Osteoblast (primary cell): Measurements from ENCODE around the gene HPCAL1. TPM values are rescaled to one million over a fixed set of nuclear protein-coding genes. Genes with fewer than 3 reads are reported as not detected.

ENCODE experiments used
- DNase-seq: peaks from one replicate; pipeline ENCODE4 v3.0.0; 2011; ENCODE audit warnings: low spot score, mixed read lengths; ENCODE audit not compliant: insufficient read length; ENCODE audit errors: missing footprints
- H2AFZ ChIP-seq: 2 replicates; pipeline ENCODE4 v1.6.0; 2011; ENCODE audit warnings: mild to moderate bottlenecking, low read length
- H3K27ac ChIP-seq: 2 replicates; pipeline ENCODE4 v1.5.1; 2011; ENCODE audit warnings: mild to moderate bottlenecking, low read depth, low read length, moderate library complexity
- H3K27me3 ChIP-seq: 2 replicates; pipeline ENCODE4 v1.6.0; 2012; ENCODE audit warnings: mild to moderate bottlenecking, control low read depth, inconsistent platforms, low read length, moderate library complexity; ENCODE audit not compliant: insufficient read depth
- H3K36me3 ChIP-seq: 2 replicates; pipeline ENCODE4 v1.5.1; 2011; ENCODE audit warnings: mild to moderate bottlenecking, low read length, control low read depth, moderate library complexity; ENCODE audit not compliant: insufficient read depth
- H3K4me1 ChIP-seq: 2 replicates; pipeline ENCODE4 v1.5.1; 2011; ENCODE audit warnings: mild to moderate bottlenecking, low read length, control low read depth, moderate library complexity; ENCODE audit not compliant: insufficient read depth
- H3K4me2 ChIP-seq: 2 replicates; pipeline ENCODE4 v1.6.0; 2011; ENCODE audit warnings: mild to moderate bottlenecking, low read length; ENCODE audit not compliant: insufficient read depth
- H3K4me3 ChIP-seq: fragments of 200-600 bp; sonication (generic); 3 replicates; pipeline ENCODE4 v1.5.1; 2012; ENCODE audit warnings: mild to moderate bottlenecking, low read length, inconsistent platforms; ENCODE audit not compliant: insufficient read depth
- H3K79me2 ChIP-seq: 2 replicates; pipeline ENCODE4 v1.6.0; 2012; ENCODE audit warnings: mild to moderate bottlenecking, low read length, control low read depth, inconsistent platforms; ENCODE audit not compliant: insufficient read depth
- H3K9me3 ChIP-seq: 2 replicates; pipeline ENCODE4 v1.5.1; 2011; ENCODE audit warnings: low read depth, low read length, control low read depth
- H4K20me1 ChIP-seq: 2 replicates; pipeline ENCODE4 v1.6.0; 2012; ENCODE audit warnings: mild to moderate bottlenecking, low read length, control low read depth; ENCODE audit not compliant: insufficient read depth
- total RNA-seq: library from RNA; depleted of rRNA; stranded (reverse); fragments of >200 nt; gene quantifications from 2 replicates; pipeline ENCODE4 v1.2.3, GENCODE V29; 2012
- TF ChIP-seq, protein P1 (sequence below): IDR thresholded peaks from 2 replicates; pipeline ENCODE4 v1.5.1; 2011; ENCODE audit warnings: mild to moderate bottlenecking, low read depth, low read length, moderate library complexity; ENCODE audit errors: extremely low read depth

HPCAL1 gene
- total RNA-seq, 1 donor: 57.2 TPM

DNA sequence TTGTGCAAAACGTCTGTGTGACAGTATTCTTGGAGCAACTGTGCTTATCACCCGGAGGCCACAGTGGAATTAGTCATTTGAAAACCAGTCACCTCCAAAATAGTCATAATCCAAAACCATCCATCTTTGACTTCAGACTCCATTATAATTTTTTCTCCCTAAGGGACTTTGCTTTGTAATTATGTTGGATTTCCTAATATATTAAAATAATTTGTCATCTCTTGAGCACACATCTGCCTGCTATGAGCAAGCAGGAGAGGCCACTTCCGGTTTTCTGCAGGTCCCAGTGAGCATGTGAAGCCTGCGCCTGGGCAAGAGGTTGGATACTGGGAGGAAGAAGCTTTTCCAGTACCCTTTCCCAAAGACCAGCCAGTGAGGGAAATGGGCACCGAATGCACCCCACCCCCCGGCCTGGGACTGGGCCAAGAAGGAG, 87.7 kb downstream of the HPCAL1 start:
- Histone ChIP-seq H3K27ac (no peak overlapping the region), H4K20me1 (peaks cover 52% of the 10 kb centered on the region), H3K27me3 (no peaks in the 10 kb centered on the region), H3K4me3 (no peak overlapping the region), H3K4me2 (no peak overlapping the region), H2AFZ (no peak overlapping the region), H3K36me3 (peaks cover 6% of the 10 kb centered on the region), H3K4me1 (peaks cover 31% of the 10 kb centered on the region), H3K9me3 (no peaks in the 10 kb centered on the region), H3K79me2 (peaks cover 96% of the 10 kb centered on the region)
- TF ChIP-seq, protein P1, sequence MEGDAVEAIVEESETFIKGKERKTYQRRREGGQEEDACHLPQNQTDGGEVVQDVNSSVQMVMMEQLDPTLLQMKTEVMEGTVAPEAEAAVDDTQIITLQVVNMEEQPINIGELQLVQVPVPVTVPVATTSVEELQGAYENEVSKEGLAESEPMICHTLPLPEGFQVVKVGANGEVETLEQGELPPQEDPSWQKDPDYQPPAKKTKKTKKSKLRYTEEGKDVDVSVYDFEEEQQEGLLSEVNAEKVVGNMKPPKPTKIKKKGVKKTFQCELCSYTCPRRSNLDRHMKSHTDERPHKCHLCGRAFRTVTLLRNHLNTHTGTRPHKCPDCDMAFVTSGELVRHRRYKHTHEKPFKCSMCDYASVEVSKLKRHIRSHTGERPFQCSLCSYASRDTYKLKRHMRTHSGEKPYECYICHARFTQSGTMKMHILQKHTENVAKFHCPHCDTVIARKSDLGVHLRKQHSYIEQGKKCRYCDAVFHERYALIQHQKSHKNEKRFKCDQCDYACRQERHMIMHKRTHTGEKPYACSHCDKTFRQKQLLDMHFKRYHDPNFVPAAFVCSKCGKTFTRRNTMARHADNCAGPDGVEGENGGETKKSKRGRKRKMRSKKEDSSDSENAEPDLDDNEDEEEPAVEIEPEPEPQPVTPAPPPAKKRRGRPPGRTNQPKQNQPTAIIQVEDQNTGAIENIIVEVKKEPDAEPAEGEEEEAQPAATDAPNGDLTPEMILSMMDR: no peak
- DNase-seq: peak; percentile 89

DNA sequence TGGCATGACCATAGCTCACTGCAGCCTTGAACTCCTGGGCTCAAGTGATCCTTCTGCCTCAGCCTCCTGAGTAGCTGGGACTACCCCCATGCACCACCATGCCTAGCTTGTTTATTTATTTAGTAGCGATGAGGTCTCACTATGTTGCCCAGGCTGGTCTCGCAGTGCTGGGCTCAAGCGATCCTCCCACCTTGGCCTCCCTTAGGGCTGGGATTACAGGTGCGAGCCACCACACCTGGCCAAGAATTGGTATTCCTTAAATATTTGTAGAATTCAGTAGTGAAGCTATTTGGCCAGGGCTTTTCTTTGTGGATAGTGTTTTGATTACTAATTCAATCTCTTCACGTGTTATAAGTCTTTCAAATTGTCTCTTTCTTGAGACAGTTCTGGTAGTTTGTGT, 89.4 kb downstream of the HPCAL1 start:
- Histone ChIP-seq H3K4me1 (peaks cover 19% of the 10 kb centered on the region), H3K27me3 (no peaks in the 10 kb centered on the region), H3K4me3 (no peak overlapping the region), H3K79me2 (peaks cover 96% of the 10 kb centered on the region), H4K20me1 (peaks cover 46% of the 10 kb centered on the region), H3K4me2 (no peak overlapping the region), H3K9me3 (no peaks in the 10 kb centered on the region), H2AFZ (no peak overlapping the region), H3K27ac (no peak overlapping the region), H3K36me3 (peaks cover 6% of the 10 kb centered on the region)
- TF ChIP-seq, protein P1: no peak
- DNase-seq: no peak

DNA sequence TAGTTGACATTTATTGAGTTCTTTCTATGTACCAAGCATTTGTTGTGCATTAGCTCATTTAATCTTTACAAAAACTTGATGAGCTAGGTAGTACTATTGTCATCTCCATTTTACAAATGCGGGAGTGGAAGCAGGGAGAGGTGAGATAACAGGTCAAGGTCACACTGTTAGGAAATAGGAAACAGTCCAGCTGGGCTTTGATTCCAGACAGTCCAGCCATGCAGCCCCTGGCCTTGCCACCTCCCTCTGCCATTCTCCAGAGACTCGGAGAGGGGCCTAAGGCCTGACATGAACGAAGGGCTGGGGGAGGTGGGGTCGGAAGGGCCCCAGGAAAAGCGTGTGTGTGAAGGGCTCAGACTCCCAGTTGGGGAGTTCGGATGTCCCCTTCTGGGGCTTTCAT, 89.8 kb downstream of the HPCAL1 start:
- Histone ChIP-seq H3K9me3 (no peaks in the 10 kb centered on the region), H2AFZ (no peak overlapping the region), H3K4me2 (no peak overlapping the region), H3K27ac (no peak overlapping the region), H3K36me3 (peaks cover 4% of the 10 kb centered on the region), H3K27me3 (no peaks in the 10 kb centered on the region), H3K4me3 (no peak overlapping the region), H4K20me1 (peaks cover 42% of the 10 kb centered on the region), H3K79me2 (peaks cover 92% of the 10 kb centered on the region), H3K4me1 (peaks cover 19% of the 10 kb centered on the region)
- TF ChIP-seq, protein P1: no peak
- no peak for DNase-seq

DNA sequence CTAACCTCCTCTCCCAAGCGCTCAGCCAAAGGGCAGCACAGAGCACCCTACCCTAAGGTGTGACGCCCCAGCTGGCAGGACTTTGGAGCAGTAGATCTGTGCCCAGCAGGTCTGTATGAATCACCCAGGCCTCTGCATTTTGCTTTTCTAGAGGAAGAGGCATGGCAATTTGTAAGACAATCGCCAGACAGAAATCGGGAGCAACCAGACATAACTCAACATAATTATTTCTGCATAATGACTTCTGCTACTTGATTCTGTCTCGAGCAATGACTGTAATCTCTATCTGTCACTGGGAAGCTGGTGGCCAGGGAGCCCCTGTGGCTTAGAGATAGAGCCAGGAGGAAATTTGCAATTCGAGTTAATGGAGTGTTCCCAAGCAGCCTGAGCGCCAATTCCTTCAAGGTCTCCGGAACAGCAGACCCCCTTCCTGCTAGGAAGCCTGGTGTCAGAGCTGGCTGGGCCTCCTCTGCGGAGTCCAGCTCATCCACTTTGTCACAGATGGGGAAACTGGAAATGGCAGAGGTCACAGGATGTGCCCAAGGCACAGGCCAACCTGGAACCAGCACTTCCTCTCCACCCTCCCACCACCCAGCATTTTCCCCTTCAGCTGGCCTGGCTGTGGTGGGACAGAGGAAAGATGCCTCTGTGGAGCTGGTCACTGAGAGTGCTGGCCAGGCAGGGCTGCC, 90.4 kb downstream of the HPCAL1 start:
- Histone ChIP-seq H4K20me1 (peaks cover 36% of the 10 kb centered on the region), H3K9me3 (no peaks in the 10 kb centered on the region), H3K4me1 (peaks cover 19% of the 10 kb centered on the region), H3K4me2 (no peak overlapping the region), H3K27me3 (no peaks in the 10 kb centered on the region), H3K79me2 (peaks cover 90% of the 10 kb centered on the region), H2AFZ (no peak overlapping the region), H3K4me3 (no peak overlapping the region), H3K27ac (no peak overlapping the region), H3K36me3 (no peaks in the 10 kb centered on the region)
- DNase-seq: no peak
- TF ChIP-seq, protein P1: no peak
